Measurements from ENCODE around the gene PSTPIP1. TPM values are rescaled to one million over a fixed set of nuclear protein-coding genes. Genes with fewer than 3 reads are reported as not detected.

Gene PSTPIP1
- total and polyA plus RNA-seq, 10 of the 15 experiments (the other 5 are each of a cell fraction or from before 2014, with no cell fraction given): 0.50 to 29.3 (median 14.5) TPM

DNA sequence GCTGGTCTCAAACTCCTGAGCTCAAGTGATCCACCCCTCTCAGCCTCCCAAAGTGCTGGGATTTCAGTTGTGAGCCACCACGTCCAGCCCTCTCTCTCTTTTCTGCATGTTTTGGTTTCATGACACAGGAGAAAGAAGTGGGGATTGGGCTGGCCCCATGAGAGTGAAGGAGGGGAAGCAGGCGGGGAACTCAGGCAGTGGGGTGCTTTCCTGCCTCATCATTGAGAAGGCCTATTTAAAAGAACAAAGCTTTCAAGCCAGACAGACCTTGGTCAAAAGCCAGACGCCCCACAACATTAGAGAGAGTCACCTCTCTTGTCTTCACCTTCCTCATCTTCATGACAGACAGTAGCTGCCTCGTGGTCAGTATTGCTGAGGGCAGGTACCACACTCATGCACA is 15.9 kb downstream of the PSTPIP1 start (continued):
- TF ChIP-seq, protein P1, sequence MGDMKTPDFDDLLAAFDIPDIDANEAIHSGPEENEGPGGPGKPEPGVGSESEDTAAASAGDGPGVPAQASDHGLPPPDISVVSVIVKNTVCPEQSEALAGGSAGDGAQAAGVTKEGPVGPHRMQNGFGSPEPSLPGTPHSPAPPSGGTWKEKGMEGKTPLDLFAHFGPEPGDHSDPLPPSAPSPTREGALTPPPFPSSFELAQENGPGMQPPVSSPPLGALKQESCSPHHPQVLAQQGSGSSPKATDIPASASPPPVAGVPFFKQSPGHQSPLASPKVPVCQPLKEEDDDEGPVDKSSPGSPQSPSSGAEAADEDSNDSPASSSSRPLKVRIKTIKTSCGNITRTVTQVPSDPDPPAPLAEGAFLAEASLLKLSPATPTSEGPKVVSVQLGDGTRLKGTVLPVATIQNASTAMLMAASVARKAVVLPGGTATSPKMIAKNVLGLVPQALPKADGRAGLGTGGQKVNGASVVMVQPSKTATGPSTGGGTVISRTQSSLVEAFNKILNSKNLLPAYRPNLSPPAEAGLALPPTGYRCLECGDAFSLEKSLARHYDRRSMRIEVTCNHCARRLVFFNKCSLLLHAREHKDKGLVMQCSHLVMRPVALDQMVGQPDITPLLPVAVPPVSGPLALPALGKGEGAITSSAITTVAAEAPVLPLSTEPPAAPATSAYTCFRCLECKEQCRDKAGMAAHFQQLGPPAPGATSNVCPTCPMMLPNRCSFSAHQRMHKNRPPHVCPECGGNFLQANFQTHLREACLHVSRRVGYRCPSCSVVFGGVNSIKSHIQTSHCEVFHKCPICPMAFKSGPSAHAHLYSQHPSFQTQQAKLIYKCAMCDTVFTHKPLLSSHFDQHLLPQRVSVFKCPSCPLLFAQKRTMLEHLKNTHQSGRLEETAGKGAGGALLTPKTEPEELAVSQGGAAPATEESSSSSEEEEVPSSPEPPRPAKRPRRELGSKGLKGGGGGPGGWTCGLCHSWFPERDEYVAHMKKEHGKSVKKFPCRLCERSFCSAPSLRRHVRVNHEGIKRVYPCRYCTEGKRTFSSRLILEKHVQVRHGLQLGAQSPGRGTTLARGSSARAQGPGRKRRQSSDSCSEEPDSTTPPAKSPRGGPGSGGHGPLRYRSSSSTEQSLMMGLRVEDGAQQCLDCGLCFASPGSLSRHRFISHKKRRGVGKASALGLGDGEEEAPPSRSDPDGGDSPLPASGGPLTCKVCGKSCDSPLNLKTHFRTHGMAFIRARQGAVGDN (IDR thresholded peaks at IDR 0.05): peak; percentile 42; the same call in 1 of the 2 replicates
- TF ChIP-seq RCOR1 (conservative IDR thresholded peaks at IDR 0.05; ENCODE audit: low read depth, low read length) (no peak), MTA2 (IDR thresholded peaks at IDR 0.05; ENCODE audit: low read depth) (no peak), POLR2AphosphoS2 (IDR thresholded peaks at IDR 0.05; ENCODE audit: low read depth, low read length) (no peak), CHD1 (IDR thresholded peaks at IDR 0.05; ENCODE audit: low read depth, low read length) (no peak), CBX5 (IDR thresholded peaks at IDR 0.05; ENCODE audit: low read depth) (no peak), RB1 (IDR thresholded peaks at IDR 0.05; ENCODE audit: borderline replicate concordance) (no peak)
- TF ChIP-seq, protein P2, sequence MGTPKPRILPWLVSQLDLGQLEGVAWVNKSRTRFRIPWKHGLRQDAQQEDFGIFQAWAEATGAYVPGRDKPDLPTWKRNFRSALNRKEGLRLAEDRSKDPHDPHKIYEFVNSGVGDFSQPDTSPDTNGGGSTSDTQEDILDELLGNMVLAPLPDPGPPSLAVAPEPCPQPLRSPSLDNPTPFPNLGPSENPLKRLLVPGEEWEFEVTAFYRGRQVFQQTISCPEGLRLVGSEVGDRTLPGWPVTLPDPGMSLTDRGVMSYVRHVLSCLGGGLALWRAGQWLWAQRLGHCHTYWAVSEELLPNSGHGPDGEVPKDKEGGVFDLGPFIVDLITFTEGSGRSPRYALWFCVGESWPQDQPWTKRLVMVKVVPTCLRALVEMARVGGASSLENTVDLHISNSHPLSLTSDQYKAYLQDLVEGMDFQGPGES (IDR thresholded peaks at IDR 0.05): no peak
